Measurements from ENCODE around the gene MAP3K5.

Gene MAP3K5

GRCh38 chr6:136571496-136571895, 220.8 kb downstream of the MAP3K5 start:
- no peak for TF ChIP-seq REST (IDR thresholded peaks at IDR 0.05; ENCODE audit: insufficient read depth in 1 of 2, low read depth in 2 of 2, low read length in 2 of 2)
- no peak for TF ChIP-seq FOXP2 (optimal IDR thresholded peaks at IDR 0.05; ENCODE audit: borderline replicate concordance, extremely low read depth, extremely low read length, insufficient read depth)
- TF ChIP-seq POLR2AphosphoS5 (IDR thresholded peaks at IDR 0.05; ENCODE audit: low read depth, low read length), result no peak

GRCh38 chr6:136571065-136571464, 221.2 kb downstream of the MAP3K5 start:
- no peak for TF ChIP-seq POLR2AphosphoS5 (IDR thresholded peaks at IDR 0.05; ENCODE audit: low read depth, low read length)
- no peak for TF ChIP-seq REST (IDR thresholded peaks at IDR 0.05; ENCODE audit: insufficient read depth in 1 of 2, low read depth in 2 of 2, low read length in 2 of 2)
- no peak for TF ChIP-seq SIN3A (IDR thresholded peaks at IDR 0.05; ENCODE audit: borderline replicate concordance, insufficient read depth, low read length)
- TF ChIP-seq TAF1 (IDR thresholded peaks at IDR 0.05; ENCODE audit: borderline replicate concordance, insufficient read depth, low read length), result no peak
- no peak for TF ChIP-seq FOXP2 (optimal IDR thresholded peaks at IDR 0.05; ENCODE audit: borderline replicate concordance, extremely low read depth, extremely low read length, insufficient read depth)

- TF ChIP-seq REST (IDR thresholded peaks at IDR 0.05; ENCODE audit: insufficient read depth in 1 of 2, low read depth in 2 of 2, low read length in 2 of 2), result no peak
- TF ChIP-seq POLR2AphosphoS5 (IDR thresholded peaks at IDR 0.05; ENCODE audit: low read depth, low read length), result no peak
- TF ChIP-seq TAF1 (IDR thresholded peaks at IDR 0.05; ENCODE audit: borderline replicate concordance, insufficient read depth, low read length), result no peak
- no peak for TF ChIP-seq SIN3A (IDR thresholded peaks at IDR 0.05; ENCODE audit: borderline replicate concordance, insufficient read depth, low read length)
- TF ChIP-seq FOXP2 (optimal IDR thresholded peaks at IDR 0.05; ENCODE audit: borderline replicate concordance, extremely low read depth, extremely low read length, insufficient read depth), result no peak
These were observed 224.1 kb downstream of the MAP3K5 start for GRCh38 chr6:136568129-136568528.

GRCh38 chr6:136567688-136568087, 224.6 kb downstream of the MAP3K5 start:
- TF ChIP-seq REST (IDR thresholded peaks at IDR 0.05; ENCODE audit: insufficient read depth in 1 of 2, low read depth in 2 of 2, low read length in 2 of 2), result no peak
- TF ChIP-seq POLR2AphosphoS5 (IDR thresholded peaks at IDR 0.05; ENCODE audit: low read depth, low read length), result no peak
- no peak for TF ChIP-seq SIN3A (IDR thresholded peaks at IDR 0.05; ENCODE audit: borderline replicate concordance, insufficient read depth, low read length)
- no peak for TF ChIP-seq TAF1 (IDR thresholded peaks at IDR 0.05; ENCODE audit: borderline replicate concordance, insufficient read depth, low read length)
- no peak for TF ChIP-seq FOXP2 (optimal IDR thresholded peaks at IDR 0.05; ENCODE audit: borderline replicate concordance, extremely low read depth, extremely low read length, insufficient read depth)

- TF ChIP-seq SIN3A (IDR thresholded peaks at IDR 0.05; ENCODE audit: borderline replicate concordance, insufficient read depth, low read length), result no peak
- TF ChIP-seq REST (IDR thresholded peaks at IDR 0.05; ENCODE audit: insufficient read depth in 1 of 2, low read depth in 2 of 2, low read length in 2 of 2), result no peak
- TF ChIP-seq POLR2AphosphoS5 (IDR thresholded peaks at IDR 0.05; ENCODE audit: low read depth, low read length), result no peak
- TF ChIP-seq TAF1 (IDR thresholded peaks at IDR 0.05; ENCODE audit: borderline replicate concordance, insufficient read depth, low read length), result no peak
- no peak for TF ChIP-seq FOXP2 (optimal IDR thresholded peaks at IDR 0.05; ENCODE audit: borderline replicate concordance, extremely low read depth, extremely low read length, insufficient read depth)
These were observed 225.4 kb downstream of the MAP3K5 start for GRCh38 chr6:136566851-136567250.
